ENCODE measurements around the gene OPCML. TPM values are rescaled to one million over a fixed set of nuclear protein-coding genes. Genes with fewer than 3 reads are reported as not detected.

The OPCML gene
- total RNA-seq, 1 experiment from 2014 or later = 0.21 TPM

- Histone ChIP-seq H3K36me3 (replicated peaks; ENCODE audit: control insufficient read depth, insufficient read depth, low read length) (no peaks in the 10 kb centered on the region), H3K4me3 (ENCODE audit: insufficient read depth, low read depth, low read length) (no peak overlapping the region)
- DNase-seq = no peak
Observed at GRCh38 chr11:133160754-133161153, 371.5 kb downstream of the OPCML start.

GRCh38 chr11:133156986-133157745 is 375.1 kb downstream of the OPCML start:
- peak; percentile 76 for DNase-seq

More at GRCh38 chr11:133160754-133161153, 371.5 kb downstream of the OPCML start:
- H3K27me3 ChIP-seq (ENCODE audit: control insufficient read depth, insufficient read depth, low read length) = no peaks in the 10 kb centered on the region; the same call in 1 of the 2 replicates

GRCh38 chr11:133154781-133155180 is 377.5 kb downstream of the OPCML start:
- Histone ChIP-seq H3K4me3 (ENCODE audit: insufficient read depth, low read depth, low read length) (no peak overlapping the region), H3K36me3 (replicated peaks; ENCODE audit: control insufficient read depth, insufficient read depth, low read length) (no peaks in the 10 kb centered on the region), H3K27me3 (ENCODE audit: control insufficient read depth, insufficient read depth, low read length) (no peaks in the 10 kb centered on the region; the same call in 1 of the 2 replicates)
- DNase-seq = no peak

More at GRCh38 chr11:133156986-133157745, 375.1 kb downstream of the OPCML start:
- no peaks in the 10 kb centered on the region; the same call in 1 of the 2 replicates for H3K27me3 ChIP-seq (ENCODE audit: control insufficient read depth, insufficient read depth, low read length)
- no peak overlapping the region for H3K4me3 ChIP-seq (ENCODE audit: insufficient read depth, low read depth, low read length)
- H3K36me3 ChIP-seq (replicated peaks; ENCODE audit: control insufficient read depth, insufficient read depth, low read length) = no peaks in the 10 kb centered on the region

GRCh38 chr11:133154076-133154475 is 378.2 kb downstream of the OPCML start:
- H3K4me3 ChIP-seq (ENCODE audit: insufficient read depth, low read depth, low read length) = no peak overlapping the region
- no peaks in the 10 kb centered on the region; the same call in 1 of the 2 replicates for H3K27me3 ChIP-seq (ENCODE audit: control insufficient read depth, insufficient read depth, low read length)
- no peaks in the 10 kb centered on the region for H3K36me3 ChIP-seq (replicated peaks; ENCODE audit: control insufficient read depth, insufficient read depth, low read length)
- no peak for DNase-seq

GRCh38 chr11:133153031-133153430 is 379.3 kb downstream of the OPCML start:
- no peak for DNase-seq
- no peaks in the 10 kb centered on the region; the same call in 1 of the 2 replicates for H3K27me3 ChIP-seq (ENCODE audit: control insufficient read depth, insufficient read depth, low read length)
- H3K4me3 ChIP-seq (ENCODE audit: insufficient read depth, low read depth, low read length) = no peak overlapping the region
- H3K36me3 ChIP-seq (replicated peaks; ENCODE audit: control insufficient read depth, insufficient read depth, low read length) = no peaks in the 10 kb centered on the region

- DNase-seq = peak; percentile 57
- no peaks in the 10 kb centered on the region for H3K27me3 ChIP-seq (ENCODE audit: control insufficient read depth, insufficient read depth, low read length)
- H3K4me3 ChIP-seq (ENCODE audit: insufficient read depth, low read depth, low read length) = no peak overlapping the region
Observed at GRCh38 chr11:133149698-133150097, 382.6 kb downstream of the OPCML start.

GRCh38 chr11:133147625-133148024 is 384.7 kb downstream of the OPCML start:
- DNase-seq = no peak
- Histone ChIP-seq H3K36me3 (replicated peaks; ENCODE audit: control insufficient read depth, insufficient read depth, low read length) (no peaks in the 10 kb centered on the region), H3K27me3 (ENCODE audit: control insufficient read depth, insufficient read depth, low read length) (no peaks in the 10 kb centered on the region), H3K4me3 (ENCODE audit: insufficient read depth, low read depth, low read length) (no peak overlapping the region)

More at GRCh38 chr11:133149698-133150097, 382.6 kb downstream of the OPCML start:
- H3K36me3 ChIP-seq (replicated peaks; ENCODE audit: control insufficient read depth, insufficient read depth, low read length) = no peaks in the 10 kb centered on the region

- no peak for DNase-seq
- Histone ChIP-seq H3K36me3 (replicated peaks; ENCODE audit: control insufficient read depth, insufficient read depth, low read length) (no peaks in the 10 kb centered on the region), H3K27me3 (ENCODE audit: control insufficient read depth, insufficient read depth, low read length) (no peaks in the 10 kb centered on the region), H3K4me3 (ENCODE audit: insufficient read depth, low read depth, low read length) (no peak overlapping the region)
Observed at GRCh38 chr11:133146697-133147306, 385.5 kb downstream of the OPCML start.

GRCh38 chr11:133137939-133138338 is 394.4 kb downstream of the OPCML start:
- DNase-seq = no peak
- no peak overlapping the region for H3K4me3 ChIP-seq (ENCODE audit: insufficient read depth, low read depth, low read length)
- no peaks in the 10 kb centered on the region for H3K27me3 ChIP-seq (ENCODE audit: control insufficient read depth, insufficient read depth, low read length)
- no peaks in the 10 kb centered on the region for H3K36me3 ChIP-seq (replicated peaks; ENCODE audit: control insufficient read depth, insufficient read depth, low read length)

- H3K36me3 ChIP-seq (replicated peaks; ENCODE audit: control insufficient read depth, insufficient read depth, low read length) = no peaks in the 10 kb centered on the region
- no peaks in the 10 kb centered on the region for H3K27me3 ChIP-seq (ENCODE audit: control insufficient read depth, insufficient read depth, low read length)
- H3K4me3 ChIP-seq (ENCODE audit: insufficient read depth, low read depth, low read length) = no peak overlapping the region
Observed at GRCh38 chr11:133137270-133137669, 395.0 kb downstream of the OPCML start.

GRCh38 chr11:133136376-133136775 is 395.9 kb downstream of the OPCML start:
- no peak for DNase-seq
- Histone ChIP-seq H3K36me3 (replicated peaks; ENCODE audit: control insufficient read depth, insufficient read depth, low read length) (no peaks in the 10 kb centered on the region), H3K27me3 (ENCODE audit: control insufficient read depth, insufficient read depth, low read length) (no peaks in the 10 kb centered on the region), H3K4me3 (ENCODE audit: insufficient read depth, low read depth, low read length) (no peak overlapping the region)

More at GRCh38 chr11:133137270-133137669, 395.0 kb downstream of the OPCML start:
- no peak for DNase-seq

GRCh38 chr11:133134314-133135173 is 397.8 kb downstream of the OPCML start:
- H3K27me3 ChIP-seq (ENCODE audit: control insufficient read depth, insufficient read depth, low read length) = no peaks in the 10 kb centered on the region
- no peaks in the 10 kb centered on the region for H3K36me3 ChIP-seq (replicated peaks; ENCODE audit: control insufficient read depth, insufficient read depth, low read length)
- no peak overlapping the region for H3K4me3 ChIP-seq (ENCODE audit: insufficient read depth, low read depth, low read length)
- peak; percentile 73 for DNase-seq

GRCh38 chr11:133133606-133134005 is 398.7 kb downstream of the OPCML start:
- no peak for DNase-seq

GRCh38 chr11:133133050-133133449 is 399.3 kb downstream of the OPCML start:
- no peak for DNase-seq
- Histone ChIP-seq H3K27me3 (ENCODE audit: control insufficient read depth, insufficient read depth, low read length) (no peaks in the 10 kb centered on the region), H3K36me3 (replicated peaks; ENCODE audit: control insufficient read depth, insufficient read depth, low read length) (no peaks in the 10 kb centered on the region), H3K4me3 (ENCODE audit: insufficient read depth, low read depth, low read length) (no peak overlapping the region)

More at GRCh38 chr11:133133606-133134005, 398.7 kb downstream of the OPCML start:
- H3K27me3 ChIP-seq (ENCODE audit: control insufficient read depth, insufficient read depth, low read length) = no peaks in the 10 kb centered on the region
- no peak overlapping the region for H3K4me3 ChIP-seq (ENCODE audit: insufficient read depth, low read depth, low read length)
- no peaks in the 10 kb centered on the region for H3K36me3 ChIP-seq (replicated peaks; ENCODE audit: control insufficient read depth, insufficient read depth, low read length)

Data from H7 (cell line).